ENCODE results near the gene FAXC.
"Not testable (repeated sequence)": the region's sequence is repeated elsewhere in the genome, so short reads cannot be mapped to it uniquely, and the experiment has no call there.

Gene FAXC

DNA sequence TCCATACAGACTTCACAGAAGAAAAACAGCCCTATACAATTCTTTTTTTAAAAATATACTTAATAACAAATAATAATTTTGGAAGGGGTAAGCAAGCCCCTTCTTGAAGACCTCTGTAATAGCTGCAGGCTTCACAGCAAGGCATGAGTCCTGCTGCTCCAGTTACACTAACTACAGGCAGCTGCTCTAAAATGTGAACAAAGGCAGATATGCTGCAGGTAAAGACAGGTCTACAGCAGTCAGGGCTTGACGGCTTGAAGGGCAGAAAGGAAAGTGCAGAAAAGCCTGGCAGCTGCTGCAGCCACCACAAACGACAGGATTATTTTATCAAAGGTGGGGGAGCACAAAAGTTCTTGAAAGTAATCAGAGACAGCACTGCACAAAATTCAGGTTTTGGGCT is 11.3 kb downstream of the FAXC start:
- DNase-seq: peak in 1 of 2 experiments; percentile 1

DNA sequence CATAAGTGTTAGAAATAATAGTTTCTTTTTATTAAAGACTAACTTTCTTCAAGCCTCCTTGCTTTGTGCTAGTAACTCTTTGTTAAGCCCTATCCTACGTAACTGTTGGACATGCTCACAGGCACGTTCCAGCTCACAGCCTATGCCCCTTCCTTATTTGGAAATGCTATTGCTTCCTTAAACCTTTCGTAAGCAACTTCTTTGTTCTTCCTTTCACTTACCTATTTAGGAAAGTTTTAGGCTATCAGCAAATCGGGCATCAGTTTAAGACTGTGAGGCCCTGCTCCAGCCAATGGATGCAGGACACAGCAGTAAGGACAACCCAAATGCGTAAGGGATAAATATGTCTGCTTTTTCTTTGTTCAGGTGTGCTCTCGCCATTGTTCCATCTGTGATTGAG is 14.2 kb downstream of the FAXC start:
- not testable (repeated sequence) for DNase-seq

DNA sequence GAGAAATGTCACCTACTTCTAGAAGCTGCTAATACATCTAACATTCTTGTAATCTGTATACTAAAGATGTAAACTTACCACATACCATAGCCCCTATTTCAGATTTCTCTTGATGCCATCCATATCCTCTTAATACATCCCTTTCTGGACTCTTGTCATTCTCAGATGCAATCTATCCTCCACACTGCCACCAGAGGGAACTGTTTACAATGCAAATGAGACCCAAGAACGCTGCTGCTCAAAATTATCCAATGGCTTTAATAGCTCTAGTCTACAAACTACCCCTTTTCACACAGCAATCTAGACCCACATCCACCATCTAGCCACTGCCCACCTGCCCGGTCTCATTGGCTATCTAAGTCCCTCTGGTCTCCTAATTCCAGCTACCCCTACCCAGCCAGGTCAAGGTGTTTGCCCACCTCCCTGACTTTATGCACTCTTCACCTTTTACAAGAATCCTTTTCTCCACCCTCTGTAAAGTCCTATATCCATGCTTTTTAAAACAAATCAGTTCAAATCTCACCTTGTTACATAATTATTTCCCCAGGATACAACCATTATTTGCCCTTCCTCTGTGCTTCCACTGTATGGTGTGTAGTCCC is 14.8 kb downstream of the FAXC start:
- peak; percentile 5 to 41 for DNase-seq

DNA sequence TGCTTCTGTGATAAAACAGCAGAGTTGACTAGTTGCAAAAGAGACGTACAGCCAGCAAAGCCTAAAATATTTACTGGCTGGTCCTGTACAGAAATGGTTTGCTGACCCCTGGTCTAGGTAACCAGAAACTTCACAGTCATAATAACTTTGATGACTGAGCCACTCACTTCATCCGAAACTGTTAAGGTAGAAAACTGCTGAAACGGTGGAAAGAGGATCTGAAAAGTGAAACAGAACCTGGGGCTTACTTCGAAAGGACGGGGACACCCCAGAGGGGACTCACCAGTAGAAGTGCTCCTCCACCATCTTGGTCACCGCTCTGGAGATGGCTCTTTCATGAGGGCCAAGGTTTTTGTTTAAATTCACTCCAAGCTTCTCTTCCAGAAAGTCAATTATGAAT is 16.4 kb downstream of the FAXC start:
- DNase-seq: no peak

DNA sequence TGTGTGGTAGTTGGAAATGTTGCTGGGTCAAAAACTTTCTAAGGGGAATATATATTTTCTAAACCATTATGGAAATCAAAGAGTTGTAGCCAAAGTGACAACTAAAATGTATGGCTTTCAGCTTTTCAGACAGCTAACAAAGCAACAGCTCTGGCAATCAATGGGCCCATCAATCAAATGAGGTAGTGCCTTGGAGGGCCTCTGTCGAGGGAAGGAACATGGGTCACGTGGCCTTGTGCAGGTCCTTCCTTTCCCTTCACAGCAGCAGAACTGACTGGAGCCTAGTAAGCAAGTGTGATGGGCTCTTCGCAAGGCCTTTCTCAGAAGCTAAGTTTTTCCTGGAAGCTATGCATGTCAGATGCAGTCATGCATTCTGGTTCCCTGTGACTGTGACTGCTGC is 17.9 kb downstream of the FAXC start:
- no peak for DNase-seq

DNA sequence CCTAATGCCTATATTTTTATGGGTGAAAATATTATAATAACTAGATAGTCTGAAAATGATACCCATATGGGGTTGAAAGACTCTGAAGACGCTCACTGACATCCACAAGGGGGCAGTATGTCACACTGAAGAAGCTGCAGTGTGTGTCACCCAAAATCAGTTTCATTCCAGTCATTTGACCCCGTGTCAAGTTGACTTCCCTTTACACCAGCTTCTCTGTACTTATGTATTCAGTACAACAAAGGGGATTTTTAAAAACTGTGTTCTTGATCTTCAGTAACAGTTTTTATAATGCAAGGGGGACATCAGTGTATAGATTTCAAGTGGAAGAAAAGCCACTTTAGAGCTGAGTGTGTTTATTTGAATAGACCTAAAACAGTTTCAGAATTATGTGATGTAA is 19.3 kb downstream of the FAXC start:
- DNase-seq: peak; percentile 25 to 30

DNA sequence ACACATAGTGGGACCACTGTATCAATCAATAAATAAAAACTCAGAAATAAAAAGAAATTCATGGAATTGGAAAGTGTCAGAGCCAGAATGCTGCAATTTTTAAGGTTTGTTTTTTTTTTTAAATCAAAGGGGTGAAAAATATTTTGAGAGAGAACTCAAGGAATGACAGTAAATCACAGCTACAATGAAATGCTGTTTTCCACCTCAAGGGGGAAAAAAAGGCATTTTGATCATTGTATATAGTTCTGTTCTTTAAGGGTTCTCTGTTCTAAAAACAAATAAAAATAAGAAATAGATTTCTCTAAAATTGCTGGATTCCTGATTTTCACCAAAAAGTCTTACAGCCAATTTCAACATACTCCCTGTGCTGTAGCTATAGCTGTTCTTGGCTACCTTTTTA is 24.5 kb downstream of the FAXC start:
- no peak for DNase-seq

DNA sequence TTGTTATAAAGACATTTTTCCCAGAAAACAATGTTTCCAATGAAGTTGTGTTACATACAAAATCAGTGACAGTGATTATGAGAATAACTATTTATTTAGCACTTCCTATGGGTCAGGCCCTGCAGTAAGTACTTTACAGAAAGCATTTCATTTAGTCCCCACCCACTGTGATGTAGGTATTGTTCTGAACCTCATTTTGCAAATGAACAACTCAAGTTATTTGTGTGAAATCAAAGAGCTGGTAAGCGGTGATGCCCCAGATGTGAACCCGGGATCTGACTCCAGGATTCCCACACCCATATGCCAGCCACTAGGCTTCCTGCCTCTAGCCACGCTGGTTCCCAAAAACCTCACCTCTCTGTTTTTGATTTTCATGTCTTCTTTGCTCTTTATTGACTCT is 30.9 kb downstream of the FAXC start:
- DNase-seq: no peak

DNA sequence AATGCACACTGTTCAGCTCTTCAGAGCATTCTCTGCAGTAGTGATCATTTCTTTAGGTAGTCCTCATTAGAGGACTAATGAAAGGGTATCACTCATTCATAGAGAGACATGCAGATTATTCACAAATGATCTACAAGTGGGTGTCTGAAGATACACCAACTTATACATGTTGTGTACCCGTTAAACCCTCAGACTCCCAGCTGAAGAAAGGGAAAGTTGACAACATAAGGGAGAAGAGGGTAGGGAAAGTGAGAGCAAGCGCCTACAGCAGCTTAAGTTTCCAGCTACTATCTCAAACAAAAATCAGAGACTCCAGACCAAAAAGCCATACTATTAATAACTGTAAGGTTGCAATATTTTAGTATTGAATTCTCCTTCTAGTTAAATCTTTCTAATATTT is 37.1 kb downstream of the FAXC start:
- no peak for DNase-seq

DNA sequence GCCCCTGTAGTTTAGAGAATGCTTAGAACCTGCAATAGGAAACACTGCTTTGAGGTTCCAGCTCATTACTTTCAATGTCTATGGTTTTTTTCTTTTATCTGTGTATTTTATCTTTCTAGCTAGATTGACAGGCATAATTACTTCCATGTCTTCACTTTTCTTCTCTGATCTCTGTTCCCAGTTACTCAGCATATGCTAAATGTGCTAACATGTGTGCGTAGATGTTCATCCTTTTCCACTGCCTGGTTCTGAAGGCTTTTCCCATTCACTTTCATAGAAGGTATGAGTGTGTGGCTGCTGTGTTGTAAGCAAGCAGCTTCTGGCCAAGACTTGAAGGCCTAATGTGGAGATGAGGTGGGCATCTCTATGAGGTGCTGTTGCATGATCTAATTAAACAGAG is 38.9 kb downstream of the FAXC start:
- DNase-seq: no peak

DNA sequence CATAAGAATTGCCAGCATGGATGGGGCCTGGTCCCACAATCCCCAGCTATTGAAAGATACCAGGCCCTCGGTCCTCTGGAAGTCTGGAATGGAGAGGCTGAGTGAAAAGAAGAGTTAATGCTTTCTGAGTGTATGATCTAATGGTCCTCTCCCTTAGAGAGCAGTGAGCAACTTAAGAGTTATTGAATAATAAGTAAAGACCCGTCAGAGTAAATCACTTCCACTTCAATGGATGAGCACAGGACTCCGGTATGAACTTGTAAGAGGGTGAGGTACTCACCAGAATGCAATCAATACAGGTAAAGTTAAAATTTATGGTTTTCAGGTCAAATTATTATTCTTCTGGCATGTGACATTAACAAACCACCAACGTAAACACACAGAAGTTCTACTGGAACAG is 39.9 kb downstream of the FAXC start:
- DNase-seq: no peak

DNA sequence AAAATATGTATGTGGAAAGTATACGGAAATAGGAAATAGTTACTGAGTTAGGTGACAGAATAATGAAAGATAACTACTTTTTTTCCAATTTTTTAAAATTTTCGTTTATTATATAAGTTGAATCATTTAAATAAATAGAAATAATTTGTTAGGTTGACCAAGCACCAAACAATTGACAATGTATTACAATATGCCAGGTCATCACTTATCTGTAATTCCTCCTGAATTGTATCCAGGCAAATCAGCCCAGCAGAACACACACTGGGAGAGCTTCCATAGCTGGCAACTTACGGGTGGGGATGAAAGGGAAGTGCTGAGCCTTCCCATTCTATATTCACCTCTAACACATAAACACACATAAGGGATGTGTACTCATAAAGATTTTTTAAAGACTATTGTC is 40.7 kb downstream of the FAXC start:
- no peak for DNase-seq

DNA sequence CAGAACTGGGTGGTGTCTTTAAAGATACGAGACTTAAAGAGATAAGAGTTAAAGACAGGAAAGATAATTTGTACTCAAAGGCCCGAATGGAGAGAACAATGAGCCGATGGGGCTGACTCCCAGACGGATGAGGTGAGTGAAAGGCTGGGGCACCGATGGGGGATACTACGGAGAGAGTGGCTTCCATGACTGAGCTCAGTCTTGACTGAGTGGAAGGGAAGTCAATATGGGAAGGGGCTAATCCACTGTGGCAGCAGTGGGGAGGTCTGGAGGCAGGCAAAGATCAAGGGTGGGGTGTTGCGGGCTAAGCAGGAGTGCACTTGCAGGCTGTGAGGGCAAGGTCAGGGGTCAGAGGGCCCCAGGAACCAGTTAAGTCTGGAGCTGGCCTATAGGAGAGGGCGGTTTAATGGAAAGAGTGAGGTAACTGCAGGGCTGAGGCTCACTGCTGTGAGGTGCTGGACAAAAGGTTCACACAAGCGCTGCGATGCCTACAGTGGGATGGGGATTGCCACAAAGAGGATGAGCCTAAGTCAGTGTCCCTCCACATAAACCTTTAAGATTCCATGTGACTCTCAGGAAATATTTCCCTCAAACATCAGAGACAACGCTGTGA is 42.1 kb downstream of the FAXC start:
- no peak for DNase-seq

DNA sequence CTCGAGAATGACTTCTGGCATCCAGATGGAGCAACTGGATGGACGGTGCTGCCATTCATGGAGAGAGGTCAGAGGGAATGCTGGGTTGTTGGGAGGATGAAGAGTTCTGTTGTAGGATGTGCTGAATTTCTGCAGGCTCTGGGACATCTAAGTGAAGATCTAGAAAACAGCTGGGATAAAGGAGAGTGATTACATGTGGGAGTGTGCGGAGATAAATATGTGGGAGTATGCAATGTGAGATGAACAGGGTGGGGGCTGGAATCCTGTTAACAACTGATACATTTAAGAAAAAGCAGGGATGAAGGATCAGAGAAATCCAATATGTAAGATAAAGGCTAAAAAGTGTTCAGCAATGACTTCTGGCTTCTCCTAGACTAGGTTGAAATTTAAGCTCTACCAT is 43.1 kb downstream of the FAXC start:
- DNase-seq: no peak

DNA sequence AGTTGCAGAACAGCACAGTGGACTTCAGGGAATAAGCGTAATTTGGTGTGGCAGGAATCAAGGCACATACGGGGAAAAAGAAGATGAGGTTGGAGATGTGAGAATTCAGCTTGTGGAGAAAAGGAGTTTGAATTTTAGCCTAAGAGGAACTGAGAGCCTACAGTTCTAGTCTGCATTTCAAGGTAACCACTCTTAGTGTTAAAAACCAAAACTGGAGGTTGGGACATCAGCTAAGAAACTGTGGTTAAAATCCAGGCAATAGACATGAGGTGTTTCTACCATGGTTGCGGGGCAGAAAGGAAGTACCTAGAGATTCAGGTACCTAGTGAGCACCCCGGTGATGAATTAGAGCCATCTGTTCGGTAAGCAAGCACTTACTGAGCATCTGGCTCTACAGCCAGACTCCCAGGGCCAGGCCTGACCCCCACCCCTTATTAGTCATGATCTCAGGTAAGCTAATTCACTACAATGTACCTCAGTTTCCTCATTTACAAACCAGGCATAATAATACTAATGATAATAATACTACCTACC is 44.4 kb downstream of the FAXC start:
- DNase-seq: no peak

DNA sequence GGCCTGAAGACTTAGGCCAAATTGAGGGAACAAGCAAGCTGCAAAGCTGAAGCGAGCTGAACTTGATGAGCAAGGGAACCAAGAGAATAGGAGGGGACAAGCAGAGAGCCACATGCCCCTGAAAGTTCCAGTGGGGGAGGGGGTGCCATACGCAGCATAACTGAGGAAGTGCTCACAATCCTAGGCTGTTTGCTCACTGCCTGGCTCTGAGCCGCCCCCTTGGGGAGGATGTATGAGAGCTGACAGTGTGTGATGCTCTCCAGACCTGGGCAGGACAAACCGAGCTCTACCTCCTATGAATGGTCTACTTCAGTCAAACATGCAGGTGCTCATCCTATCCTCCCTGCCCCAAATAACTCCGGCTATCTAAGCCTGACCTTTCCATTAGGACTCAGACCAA is 52.1 kb downstream of the FAXC start:
- no peak for DNase-seq

DNA sequence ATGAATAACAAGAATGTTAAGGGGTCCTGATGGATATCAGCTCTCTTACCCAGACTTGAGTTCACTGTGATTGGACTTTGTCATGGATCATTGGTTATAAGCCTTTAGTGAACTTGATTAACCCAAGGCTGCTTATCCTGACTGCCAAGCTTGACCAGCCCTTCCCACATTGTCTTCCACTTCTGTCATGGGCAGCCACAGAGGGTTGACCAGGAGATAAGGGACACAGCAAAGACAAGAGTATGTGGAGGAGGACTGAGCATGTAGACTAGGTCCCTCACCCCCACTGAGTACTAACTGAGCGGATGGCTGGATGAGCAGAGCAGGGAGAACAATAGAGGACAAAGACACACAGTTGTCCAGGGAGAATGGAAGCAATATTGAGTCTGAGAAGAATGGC is 52.5 kb downstream of the FAXC start:
- DNase-seq: no peak

DNA sequence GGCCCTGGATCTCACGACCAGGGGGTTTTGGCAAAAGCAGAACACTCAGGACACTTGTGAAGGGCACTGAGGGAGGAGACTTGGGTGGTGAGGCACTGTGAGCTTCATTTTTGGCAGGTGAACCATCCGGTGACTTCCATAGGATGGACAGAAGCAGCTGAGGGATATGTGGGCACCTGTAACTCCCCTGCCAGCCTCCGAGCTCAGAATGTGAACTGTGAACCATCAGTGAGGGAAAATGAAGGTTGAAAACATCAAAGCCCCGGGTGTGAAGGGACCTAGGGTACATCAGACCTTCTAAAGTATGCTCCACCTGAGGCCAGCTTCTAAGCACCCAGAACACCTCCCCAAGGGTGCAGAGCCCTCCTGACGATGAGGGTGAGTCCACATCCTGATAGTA is 53.2 kb downstream of the FAXC start:
- DNase-seq: no peak

DNA sequence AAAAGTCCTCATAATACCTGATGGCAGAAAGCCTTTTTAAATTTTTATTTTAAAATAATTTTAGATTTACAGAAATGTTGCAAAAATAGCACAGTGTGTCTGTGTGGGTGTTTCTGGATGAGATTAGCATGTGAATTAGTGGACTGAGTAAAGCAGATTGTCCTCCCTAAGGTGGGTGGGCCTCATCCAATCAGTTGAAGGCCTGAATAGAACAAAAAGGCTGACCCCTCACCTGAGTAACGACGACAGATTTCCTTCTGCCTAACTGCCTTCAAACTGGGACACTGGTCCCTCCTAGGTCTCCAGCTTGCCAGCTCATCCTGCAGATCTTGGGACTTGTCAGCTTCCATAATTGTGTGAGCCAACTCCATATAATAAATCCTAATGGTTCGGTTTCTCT is 54.2 kb downstream of the FAXC start:
- no peak for DNase-seq

DNA sequence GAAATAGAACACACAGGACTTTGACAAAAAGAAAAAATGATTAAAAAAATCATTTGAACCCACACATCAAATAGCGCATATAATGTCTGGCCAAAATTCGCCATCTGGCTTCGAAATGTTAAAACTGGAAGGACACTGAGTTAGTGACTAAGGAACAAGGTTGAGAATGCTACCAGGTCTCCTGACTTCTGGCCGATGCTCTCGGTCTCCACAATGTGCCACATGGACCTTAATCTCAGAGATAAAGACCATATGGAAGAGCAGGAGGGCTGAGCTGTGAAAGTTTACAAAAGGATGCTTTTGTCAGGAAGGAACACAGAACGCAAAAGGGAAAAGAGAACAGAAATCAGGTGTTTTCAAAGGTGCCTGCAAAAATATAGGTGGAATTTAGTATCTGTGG is 54.7 kb downstream of the FAXC start:
- no peak for DNase-seq

DNA sequence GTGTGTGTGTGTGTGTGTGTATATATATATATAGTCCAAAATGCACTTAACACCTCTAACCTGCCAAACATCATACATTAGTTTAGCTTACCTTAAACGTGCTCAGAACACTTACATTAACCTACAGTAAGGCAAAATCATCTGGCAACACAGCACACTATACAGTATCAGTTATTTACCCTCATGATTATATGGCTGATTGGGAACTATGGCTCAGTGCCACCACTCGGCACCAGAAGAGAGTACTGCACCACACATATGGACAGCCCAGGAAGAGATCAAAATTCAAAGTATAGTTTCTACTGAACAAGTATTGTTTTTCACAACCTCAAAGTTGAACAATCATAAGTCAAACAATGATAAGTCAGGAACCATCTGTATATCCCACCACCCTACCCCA is 59.8 kb downstream of the FAXC start:
- no peak for DNase-seq

DNA sequence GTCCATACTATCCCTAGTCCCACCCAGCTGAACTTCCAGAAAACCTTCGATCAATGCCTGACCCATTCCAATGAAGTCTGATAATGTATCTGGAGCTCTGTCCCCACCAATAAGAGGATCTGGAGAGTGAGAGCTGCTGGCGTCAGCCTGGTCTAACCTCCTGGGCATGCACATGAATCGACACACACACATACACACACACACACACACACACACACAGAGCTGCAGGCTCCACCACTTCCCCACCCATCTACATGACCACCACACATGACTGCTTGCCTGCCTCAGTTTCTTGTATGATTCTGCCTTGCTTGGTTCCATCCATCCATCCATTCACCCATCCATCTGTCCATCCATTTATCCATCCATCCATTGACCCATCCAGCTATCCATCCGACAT is 60.8 kb downstream of the FAXC start:
- DNase-seq: no peak

DNA sequence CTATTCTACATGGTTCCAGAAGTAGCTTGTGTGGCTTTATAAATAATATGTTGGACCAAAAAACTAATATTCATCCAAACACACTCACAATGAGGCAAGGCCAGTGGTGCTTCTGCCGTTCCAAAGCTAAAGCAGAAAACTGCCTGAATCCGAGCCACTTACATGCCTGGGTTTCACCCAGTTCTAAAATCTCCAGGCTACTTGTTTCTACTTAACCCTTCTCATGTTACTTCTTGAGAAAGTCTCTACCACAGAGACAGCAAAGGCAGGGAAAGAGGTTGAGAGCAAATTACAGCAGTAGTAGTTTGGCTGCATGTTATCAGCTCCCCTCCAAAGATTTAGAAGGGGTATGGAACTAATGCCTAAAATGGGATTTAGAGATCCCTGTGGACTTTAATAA is 62.0 kb downstream of the FAXC start:
- no peak for DNase-seq

DNA sequence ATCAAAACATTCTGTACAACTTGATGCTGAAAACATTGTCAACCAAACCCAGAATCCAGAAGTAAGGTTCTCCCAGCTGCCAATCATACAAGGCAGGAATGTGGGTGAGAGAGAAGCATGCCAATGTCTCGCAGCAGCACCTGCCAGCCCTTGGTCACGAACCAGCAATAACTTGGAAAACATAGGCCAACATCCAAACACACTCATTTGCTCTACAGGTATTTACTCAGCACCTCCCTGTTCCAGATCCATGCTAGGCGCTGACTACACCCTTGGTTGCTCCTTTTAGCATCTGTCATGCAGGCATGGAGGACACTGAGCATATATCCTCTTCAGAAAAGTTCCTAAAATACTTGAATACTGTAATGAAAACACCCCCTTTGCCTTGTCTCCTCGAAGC is 63.6 kb downstream of the FAXC start:
- DNase-seq: no peak

DNA sequence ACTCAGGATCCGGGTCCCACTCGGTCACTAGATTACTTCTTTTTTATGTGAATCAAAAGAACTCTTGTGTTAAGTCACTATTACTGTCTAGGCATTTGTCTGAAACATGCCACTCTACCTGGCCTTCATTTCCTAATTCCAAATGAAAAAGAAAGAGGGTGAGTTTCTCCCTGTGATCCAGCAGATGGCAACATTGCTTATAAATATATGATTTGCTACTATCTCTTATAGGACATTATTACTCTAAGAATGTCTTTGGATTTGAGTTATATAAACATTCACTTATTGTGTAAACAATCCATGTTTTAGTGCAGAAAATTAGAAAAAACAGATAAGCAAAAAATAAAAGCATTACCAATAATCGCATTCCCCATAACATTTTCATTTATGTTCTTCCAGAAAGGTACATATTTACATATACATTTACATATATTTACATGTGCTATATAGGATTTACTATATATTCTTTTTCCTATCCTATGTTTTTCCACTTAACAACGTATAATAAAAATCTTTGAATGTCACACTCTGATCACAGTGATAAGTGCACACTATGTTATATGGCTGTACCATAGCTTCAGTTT is 66.9 kb downstream of the FAXC start:
- DNase-seq: no peak

Data from NCI-H2081 (cell line).